Retinal pigment epithelial cell (primary cell): Measurements from ENCODE around the gene MYBL2.

ENCODE experiments used
- DNase-seq: peaks from one replicate; pipeline ENCODE4 v3.0.0-alpha.2; 2010; ENCODE audit warnings: low read depth
- H3K4me3 ChIP-seq: 2 replicates; pipeline ENCODE4 v1.5.1; 2011; ENCODE audit warnings: mild to moderate bottlenecking, low read length, control low read depth, moderate library complexity
- CTCF ChIP-seq: conservative IDR thresholded peaks from 2 replicates; pipeline ENCODE4 v1.5.1; 2011; ENCODE audit warnings: low read depth, low read length, control low read depth, inconsistent platforms

The MYBL2 gene

GRCh38 chr20:43728686-43729255 lies 61.9 kb downstream of the MYBL2 start:
- no peak for DNase-seq
- no peak overlapping the region for H3K4me3 ChIP-seq
- no peak for TF ChIP-seq CTCF

GRCh38 chr20:43731469-43731868 lies 64.6 kb downstream of the MYBL2 start:
- TF ChIP-seq CTCF: no peak
- no peak overlapping the region for H3K4me3 ChIP-seq
- DNase-seq: no peak

- no peak overlapping the region for H3K4me3 ChIP-seq
- no peak for DNase-seq
- no peak for TF ChIP-seq CTCF
Observed at GRCh38 chr20:43731927-43732326, 65.0 kb downstream of the MYBL2 start.

- no peak for TF ChIP-seq CTCF
- H3K4me3 ChIP-seq: no peak overlapping the region
- no peak for DNase-seq
Observed at GRCh38 chr20:43736588-43737158, 69.8 kb downstream of the MYBL2 start.

GRCh38 chr20:43737925-43738324 lies 71.0 kb downstream of the MYBL2 start:
- TF ChIP-seq CTCF: no peak
- H3K4me3 ChIP-seq: no peak overlapping the region
- DNase-seq: no peak

GRCh38 chr20:43739148-43739749 lies 72.3 kb downstream of the MYBL2 start:
- no peak for DNase-seq
- TF ChIP-seq CTCF: no peak
- H3K4me3 ChIP-seq: no peak overlapping the region

- DNase-seq: no peak
- TF ChIP-seq CTCF: no peak
- H3K4me3 ChIP-seq: no peak overlapping the region
Observed at GRCh38 chr20:43740642-43741041, 73.7 kb downstream of the MYBL2 start.
